ENCODE data around the gene FMN2.

DNA sequence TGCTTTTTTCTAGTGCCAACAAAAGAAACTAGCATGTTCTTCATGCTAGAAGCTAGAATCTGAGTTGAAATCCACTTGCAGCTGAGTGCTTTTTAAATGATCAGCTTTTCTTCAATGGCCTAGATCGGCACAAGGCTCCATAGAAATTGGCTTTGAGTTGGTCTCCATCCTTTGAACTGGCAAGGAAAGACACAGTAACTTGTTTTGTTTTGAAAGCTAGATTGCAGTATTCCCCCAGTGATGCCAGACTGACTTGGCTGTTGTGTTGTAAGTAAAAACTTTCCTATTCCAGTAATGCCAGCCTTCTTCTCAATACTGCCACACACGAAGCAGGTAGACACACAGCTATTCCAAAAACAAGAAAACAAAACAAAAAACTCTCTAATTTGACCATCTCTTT, 139.1 kb downstream of the FMN2 start:
- TF ChIP-seq EZH2 (IDR thresholded peaks at IDR 0.05; ENCODE audit: borderline replicate concordance): no peak
- TF ChIP-seq, protein P1, sequence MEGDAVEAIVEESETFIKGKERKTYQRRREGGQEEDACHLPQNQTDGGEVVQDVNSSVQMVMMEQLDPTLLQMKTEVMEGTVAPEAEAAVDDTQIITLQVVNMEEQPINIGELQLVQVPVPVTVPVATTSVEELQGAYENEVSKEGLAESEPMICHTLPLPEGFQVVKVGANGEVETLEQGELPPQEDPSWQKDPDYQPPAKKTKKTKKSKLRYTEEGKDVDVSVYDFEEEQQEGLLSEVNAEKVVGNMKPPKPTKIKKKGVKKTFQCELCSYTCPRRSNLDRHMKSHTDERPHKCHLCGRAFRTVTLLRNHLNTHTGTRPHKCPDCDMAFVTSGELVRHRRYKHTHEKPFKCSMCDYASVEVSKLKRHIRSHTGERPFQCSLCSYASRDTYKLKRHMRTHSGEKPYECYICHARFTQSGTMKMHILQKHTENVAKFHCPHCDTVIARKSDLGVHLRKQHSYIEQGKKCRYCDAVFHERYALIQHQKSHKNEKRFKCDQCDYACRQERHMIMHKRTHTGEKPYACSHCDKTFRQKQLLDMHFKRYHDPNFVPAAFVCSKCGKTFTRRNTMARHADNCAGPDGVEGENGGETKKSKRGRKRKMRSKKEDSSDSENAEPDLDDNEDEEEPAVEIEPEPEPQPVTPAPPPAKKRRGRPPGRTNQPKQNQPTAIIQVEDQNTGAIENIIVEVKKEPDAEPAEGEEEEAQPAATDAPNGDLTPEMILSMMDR (IDR thresholded peaks at IDR 0.05; ENCODE audit: poor library complexity): no peak
